GM23338 (cell line): ENCODE measurements around the gene PRPF39.

Experiments used
- CTCF ChIP-seq, 2 experiments: fragments of 200-600 bp in 1 of 2; sonication (generic) in 1 of 2; conservative IDR thresholded peaks; 2 replicates each; pipeline versions ENCODE4 v1.5.1 to v1.6.1; 2016 to 2017; ENCODE audit warnings: antibody characterized with exemption in 2 of 2, low read depth in 2 of 2, mild to moderate bottlenecking in 2 of 2, moderate library complexity in 1 of 2
- EZH2 ChIP-seq: fragments of 200-600 bp; sonication (generic); IDR thresholded peaks from one replicate; pipeline ENCODE4 v1.8.0; 2017; ENCODE audit warnings: antibody characterized with exemption, mild to moderate bottlenecking, low read depth; ENCODE audit not compliant: unreplicated experiment
- EZH2phosphoT487 ChIP-seq: fragments of 200-600 bp; sonication (generic); IDR thresholded peaks from one replicate; pipeline ENCODE4 v1.8.1; 2018; ENCODE audit warnings: antibody characterized with exemption; ENCODE audit not compliant: unreplicated experiment
- JUNB ChIP-seq: IDR thresholded peaks from one replicate; pipeline ENCODE4 v1.6.1; 2016; ENCODE audit warnings: antibody characterized with exemption; ENCODE audit not compliant: unreplicated experiment
- POLR2AphosphoS5 ChIP-seq: IDR thresholded peaks from 2 replicates; pipeline ENCODE4 v1.6.1; 2016; ENCODE audit warnings: antibody characterized with exemption, low read depth
- REST ChIP-seq: IDR thresholded peaks from one replicate; pipeline ENCODE4 v1.6.1; 2018; ENCODE audit warnings: antibody characterized with exemption; ENCODE audit not compliant: unreplicated experiment
- STAT1 ChIP-seq: IDR thresholded peaks from one replicate; pipeline ENCODE4 v1.6.1; 2016; ENCODE audit warnings: antibody characterized with exemption; ENCODE audit not compliant: unreplicated experiment
- ZNF114 ChIP-seq: fragments of 250-450 bp; sonication (Bioruptor Pico); IDR thresholded peaks from 2 replicates; pipeline ENCODE4 v1.5.0; 2020; ENCODE audit warnings: mild to moderate bottlenecking, moderate library complexity

GRCh38 chr14:45114327-45114726 is 30.4 kb downstream of the PRPF39 start:
- TF ChIP-seq CTCF (conservative IDR thresholded peaks at IDR 0.05; ENCODE audit: low read depth in 2 of 2) = no peak
- no peak for TF ChIP-seq EZH2
- no peak for TF ChIP-seq STAT1
- TF ChIP-seq POLR2AphosphoS5 = no peak
- TF ChIP-seq REST = no peak
- TF ChIP-seq JUNB = no peak
- no peak for TF ChIP-seq EZH2phosphoT487
- no peak for TF ChIP-seq ZNF114 (CRISPR knock-in tag)
